ENCODE data around the gene LDLRAD4.

LDLRAD4 gene

DNA sequence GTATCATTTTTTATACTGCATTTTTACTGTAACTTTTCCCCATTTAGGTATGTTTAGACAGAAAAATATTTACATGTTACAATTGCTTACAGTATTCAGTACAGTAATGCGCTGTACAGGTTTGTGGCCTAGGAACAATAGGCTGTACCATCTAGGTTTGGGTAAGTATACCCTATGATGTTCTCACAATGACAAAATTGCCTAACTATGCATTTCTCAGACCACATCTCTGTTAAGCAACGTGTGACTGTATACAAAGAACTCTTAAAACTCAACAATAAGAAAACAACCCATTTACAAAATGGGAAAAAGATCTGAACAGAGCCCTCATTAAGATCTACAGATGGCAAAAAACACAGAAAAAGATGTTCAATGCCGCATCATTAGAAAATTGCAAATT, 478.4 kb downstream of the LDLRAD4 start:
- TF ChIP-seq, protein P1, sequence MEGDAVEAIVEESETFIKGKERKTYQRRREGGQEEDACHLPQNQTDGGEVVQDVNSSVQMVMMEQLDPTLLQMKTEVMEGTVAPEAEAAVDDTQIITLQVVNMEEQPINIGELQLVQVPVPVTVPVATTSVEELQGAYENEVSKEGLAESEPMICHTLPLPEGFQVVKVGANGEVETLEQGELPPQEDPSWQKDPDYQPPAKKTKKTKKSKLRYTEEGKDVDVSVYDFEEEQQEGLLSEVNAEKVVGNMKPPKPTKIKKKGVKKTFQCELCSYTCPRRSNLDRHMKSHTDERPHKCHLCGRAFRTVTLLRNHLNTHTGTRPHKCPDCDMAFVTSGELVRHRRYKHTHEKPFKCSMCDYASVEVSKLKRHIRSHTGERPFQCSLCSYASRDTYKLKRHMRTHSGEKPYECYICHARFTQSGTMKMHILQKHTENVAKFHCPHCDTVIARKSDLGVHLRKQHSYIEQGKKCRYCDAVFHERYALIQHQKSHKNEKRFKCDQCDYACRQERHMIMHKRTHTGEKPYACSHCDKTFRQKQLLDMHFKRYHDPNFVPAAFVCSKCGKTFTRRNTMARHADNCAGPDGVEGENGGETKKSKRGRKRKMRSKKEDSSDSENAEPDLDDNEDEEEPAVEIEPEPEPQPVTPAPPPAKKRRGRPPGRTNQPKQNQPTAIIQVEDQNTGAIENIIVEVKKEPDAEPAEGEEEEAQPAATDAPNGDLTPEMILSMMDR (conservative IDR thresholded peaks at IDR 0.05; ENCODE audit: low read depth, low read length): no peak
- H3K4me3 ChIP-seq (ENCODE audit: low read depth, low read length): no peak overlapping the region
- DNase-seq (ENCODE audit: low read depth): peak; percentile 13

DNA sequence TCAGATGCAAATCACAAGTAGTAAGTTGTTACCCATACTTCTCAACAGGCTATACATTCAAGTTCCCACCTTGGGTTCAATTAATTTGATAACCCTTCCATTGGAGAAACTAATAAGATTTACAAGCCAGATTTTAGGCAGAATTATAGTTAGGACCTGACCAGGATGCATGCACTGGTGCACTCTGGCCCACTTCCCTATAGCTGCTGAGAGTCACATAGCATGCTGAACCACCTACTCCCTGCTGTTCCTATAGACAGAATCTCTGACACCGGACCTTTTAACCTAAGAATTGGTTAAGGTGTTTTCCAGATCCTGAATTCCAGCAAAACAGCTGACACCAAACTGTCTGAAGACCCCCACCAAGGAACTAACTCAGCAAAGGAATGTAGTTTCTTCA, 481.6 kb downstream of the LDLRAD4 start:
- DNase-seq (ENCODE audit: low read depth): no peak
- TF ChIP-seq, protein P1 (conservative IDR thresholded peaks at IDR 0.05; ENCODE audit: low read depth, low read length): no peak
- no peak overlapping the region for H3K4me3 ChIP-seq (ENCODE audit: low read depth, low read length)
